GM18867 (cell line): ENCODE measurements around the gene GPN2.
"Not testable (repeated sequence)": the region's sequence is repeated elsewhere in the genome, so short reads cannot be mapped to it uniquely, and the experiment has no call there.

Experiments used
- ATAC-seq: cut with Tn5 transposase; IDR thresholded peaks from one replicate; pipeline ENCODE4 v1.9.1; 2021; ENCODE audit warnings: mild to moderate bottlenecking, moderate library complexity; ENCODE audit not compliant: unreplicated experiment

GPN2 gene

GRCh38 chr1:26861286-26861701, 28.8 kb downstream of the GPN2 start:
- no peak for ATAC-seq

DNA sequence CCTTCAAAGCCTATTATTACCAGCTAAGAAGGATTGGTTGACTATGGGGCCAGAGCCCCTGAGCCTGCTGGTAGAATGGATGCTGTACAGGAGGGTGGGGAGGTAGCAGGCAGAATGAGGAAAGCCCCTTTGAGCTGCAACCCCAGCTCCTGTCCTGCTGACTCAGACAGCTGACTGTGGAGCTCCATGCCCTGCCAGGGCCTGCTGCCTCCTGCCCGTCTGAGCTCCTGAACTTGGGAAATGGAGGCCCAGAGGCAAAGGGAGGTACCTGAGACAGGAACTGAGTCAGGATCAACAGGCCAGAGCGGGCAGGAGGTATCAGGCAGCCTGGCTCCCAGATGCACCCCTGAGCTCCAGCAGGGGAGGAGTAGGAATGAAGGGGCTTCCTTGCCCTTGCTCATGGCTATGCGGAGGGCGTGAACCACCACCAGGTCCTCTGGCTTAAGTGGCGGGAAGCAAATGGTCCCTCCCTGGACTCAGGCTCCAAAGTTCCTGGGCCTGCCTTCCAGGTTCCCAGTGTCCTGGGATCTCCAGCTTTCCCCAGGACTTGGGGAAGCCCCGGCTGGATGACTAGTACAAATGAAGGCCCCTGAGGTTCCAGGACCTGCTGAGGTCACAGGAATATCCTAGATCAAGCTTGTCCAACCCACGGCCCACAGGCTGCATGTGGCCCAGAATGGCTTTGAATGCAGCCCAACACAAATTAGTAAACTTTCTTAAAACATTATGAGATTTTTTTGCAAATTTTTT, 31.0 kb downstream of the GPN2 start:
- no peak for ATAC-seq

DNA sequence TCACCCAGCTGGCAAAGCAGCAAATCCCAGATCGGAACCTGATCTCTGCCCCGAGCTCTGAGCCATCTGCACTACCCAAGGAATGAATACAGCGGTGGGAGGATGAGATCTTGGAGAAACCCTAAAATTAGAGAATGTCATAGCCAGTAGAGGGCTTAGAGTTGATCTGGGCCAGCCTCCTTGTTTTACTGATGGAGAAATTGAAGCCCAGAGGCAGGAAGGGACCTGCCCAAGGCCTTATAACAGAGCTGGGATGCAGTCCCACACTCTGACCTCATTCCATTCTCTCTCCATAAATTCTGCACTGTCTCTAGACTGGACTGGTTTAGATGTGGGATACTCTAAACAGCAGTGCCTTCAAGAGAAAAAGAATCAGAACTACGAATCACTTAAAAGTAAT, 31.9 kb downstream of the GPN2 start:
- no peak for ATAC-seq

DNA sequence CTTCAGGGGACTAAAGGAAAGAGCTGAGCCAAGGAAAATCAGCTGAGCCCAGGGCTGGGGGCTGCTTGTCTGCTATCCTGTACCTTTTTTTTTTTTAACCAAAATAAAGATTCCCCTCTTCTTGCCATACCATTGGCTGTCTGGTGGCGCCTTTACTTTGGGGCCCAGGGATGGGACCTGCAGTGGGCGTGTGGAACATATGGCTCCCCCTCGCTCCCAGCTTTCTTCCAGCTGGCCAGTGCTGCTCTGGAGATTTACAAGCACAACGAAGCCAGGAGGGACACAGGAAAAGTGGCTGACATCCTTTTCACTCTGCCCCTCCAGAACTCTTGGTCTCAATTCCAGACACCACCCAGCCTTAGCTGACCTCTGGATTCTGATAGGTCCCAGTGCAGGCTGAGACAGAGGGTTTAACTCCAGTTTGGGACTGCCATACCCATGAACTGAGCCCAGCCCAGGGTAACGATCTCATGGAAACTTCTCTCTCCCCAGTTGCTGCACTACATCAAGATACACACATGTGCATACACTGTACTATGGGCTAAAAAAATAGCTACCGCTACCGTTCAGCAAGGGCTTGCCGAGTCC, 32.5 kb downstream of the GPN2 start:
- no peak for ATAC-seq

DNA sequence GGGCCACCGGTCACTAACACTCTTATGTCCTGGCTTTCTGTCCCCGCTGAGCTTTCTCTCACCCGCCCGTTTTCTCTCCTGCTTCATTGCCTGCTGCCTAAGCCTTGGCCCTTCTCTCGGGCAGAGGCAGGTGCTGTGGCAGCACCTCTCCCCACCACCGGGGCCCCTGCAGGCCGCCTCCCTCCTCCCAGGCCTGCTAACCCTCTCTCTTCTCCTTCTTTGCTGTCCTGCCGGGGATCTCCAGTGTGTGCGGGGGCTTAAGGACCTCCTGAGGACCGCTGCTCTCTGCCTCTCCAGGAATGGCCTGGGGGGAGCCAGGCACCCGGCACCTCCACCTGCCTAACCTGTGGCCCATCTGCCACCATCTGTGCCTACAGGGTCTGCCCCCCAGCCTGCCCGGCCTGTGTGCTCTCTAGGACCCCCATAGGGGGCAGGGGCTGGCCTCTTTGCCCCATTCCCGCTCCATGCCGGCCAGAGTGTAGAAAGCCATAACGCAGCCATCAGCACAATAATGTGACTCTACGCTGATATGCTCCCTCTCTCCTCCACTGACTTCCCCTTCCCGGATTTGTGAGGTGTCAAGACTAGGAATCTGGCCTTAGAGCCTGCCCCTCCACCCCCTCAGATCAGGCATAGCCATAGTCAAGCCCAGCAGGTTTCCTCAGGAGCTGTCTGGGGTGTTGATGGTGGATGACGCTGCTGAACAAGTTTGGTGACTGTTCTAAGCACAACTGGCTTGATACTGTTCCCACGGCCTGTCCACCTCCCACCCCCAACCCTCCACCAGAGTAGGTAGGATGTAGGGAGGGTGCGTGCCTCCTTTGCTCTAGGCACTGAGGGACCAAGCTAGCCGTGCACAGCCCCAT, 33.2 kb downstream of the GPN2 start:
- no peak for ATAC-seq

GRCh38 chr1:26856181-26856580, 33.9 kb downstream of the GPN2 start:
- ATAC-seq: no peak

GRCh38 chr1:26855636-26856035, 34.4 kb downstream of the GPN2 start:
- ATAC-seq: no peak

DNA sequence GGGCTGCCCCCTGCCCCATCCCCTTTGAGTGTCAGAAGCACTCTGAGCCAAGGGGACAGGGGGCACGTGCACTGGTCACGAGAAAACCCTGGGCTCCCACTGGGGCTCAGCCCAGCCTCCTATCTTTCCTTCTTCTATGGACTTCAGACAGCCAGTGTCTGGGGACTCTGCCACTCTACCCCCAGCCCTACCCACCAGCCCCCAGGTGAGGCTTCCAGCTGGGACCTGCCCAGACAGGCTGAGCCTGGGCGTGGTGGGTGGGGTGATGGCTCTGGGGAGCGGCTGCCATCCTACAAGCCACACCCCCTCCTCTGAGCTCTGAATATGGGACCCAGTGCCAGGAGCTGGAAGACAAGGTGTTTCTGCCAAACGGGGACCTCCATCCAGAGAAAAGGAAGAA, 35.2 kb downstream of the GPN2 start:
- ATAC-seq: no peak

- ATAC-seq: no peak
Measured at GRCh38 chr1:26853600-26853999, 36.5 kb downstream of the GPN2 start.

DNA sequence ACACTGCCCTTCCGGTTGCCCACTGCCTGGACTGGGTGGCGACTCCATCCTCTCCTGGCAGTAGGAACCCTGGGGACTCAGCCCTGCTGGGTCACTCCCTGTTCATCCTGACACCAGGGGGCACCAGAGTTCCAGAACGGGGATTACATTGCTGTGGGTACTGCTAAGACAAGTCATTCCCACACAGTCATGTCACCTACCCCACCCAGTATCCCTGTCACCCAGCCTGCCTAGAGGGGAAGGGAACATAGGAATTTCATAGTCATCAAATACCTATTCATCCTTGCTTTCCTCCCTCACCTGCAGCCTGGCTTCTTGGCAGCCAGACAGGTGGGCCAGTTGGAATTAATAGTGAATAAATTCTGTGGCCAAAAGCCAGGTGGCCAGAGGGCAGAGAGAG, 36.9 kb downstream of the GPN2 start:
- no peak for ATAC-seq

- no peak for ATAC-seq
Measured at GRCh38 chr1:26852701-26853100, 37.4 kb downstream of the GPN2 start.

GRCh38 chr1:26851106-26851684, 38.9 kb downstream of the GPN2 start:
- no peak for ATAC-seq

- ATAC-seq: no peak
Measured at GRCh38 chr1:26848941-26849774, 40.9 kb downstream of the GPN2 start.

- no peak for ATAC-seq
Measured at GRCh38 chr1:26848499-26848898, 41.6 kb downstream of the GPN2 start.

DNA sequence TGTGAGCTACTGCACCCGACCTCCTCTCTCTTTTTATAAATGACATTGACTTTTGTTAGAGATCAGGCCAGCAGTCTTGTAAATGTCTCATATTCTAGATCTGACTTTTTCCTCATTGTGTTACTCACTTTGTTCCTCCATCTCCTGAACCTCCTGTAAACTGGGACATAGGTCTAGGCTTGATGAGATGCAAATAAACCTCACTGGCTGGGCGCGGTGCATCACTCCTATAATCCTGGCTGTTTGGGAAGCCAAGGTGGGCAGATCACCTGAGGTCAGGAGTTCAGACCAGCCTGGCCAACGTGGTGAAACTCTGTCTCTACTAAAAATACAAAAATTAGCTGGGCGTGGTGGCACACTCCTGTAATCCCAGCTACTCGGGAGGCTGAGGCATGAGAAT, 42.3 kb downstream of the GPN2 start:
- ATAC-seq: not testable (repeated sequence)

DNA sequence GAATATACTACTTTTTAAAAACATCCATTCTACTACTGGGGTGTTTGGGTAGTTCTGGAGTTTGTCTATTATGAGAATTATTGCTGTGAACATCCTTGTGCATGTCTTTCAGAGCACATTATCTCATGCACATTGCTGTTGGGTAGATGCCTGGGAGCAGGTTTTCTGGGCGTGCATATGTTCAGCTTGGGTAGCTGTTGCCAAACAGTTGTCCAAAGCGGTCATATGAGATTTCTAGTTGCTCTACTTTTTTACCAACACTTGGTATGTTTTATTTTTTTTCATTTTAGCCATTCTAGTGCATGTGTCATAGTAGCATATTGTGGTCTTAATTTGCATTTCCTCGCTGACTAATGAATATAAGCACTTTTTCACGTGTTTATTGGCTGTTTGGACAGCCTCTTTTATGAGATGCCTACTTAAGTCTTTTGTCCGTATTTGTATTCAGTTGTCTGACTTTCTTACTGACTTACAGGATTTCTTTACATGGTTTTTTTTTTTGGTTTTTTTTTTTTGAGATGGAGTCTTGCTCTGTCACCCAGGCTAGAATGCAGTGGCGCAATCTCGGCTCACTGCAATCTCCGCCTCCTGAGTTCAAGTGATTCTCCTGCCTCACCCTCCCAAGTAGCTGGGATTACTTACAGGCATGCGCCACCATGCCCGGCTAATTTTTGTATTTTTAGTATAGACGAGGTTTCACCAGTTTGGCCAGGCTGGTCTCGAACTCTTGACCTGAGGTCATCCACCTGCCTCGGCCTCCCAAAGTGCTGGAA, 45.5 kb downstream of the GPN2 start:
- no peak for ATAC-seq

- ATAC-seq: no peak
Measured at GRCh38 chr1:26839779-26840178, 50.3 kb downstream of the GPN2 start.

DNA sequence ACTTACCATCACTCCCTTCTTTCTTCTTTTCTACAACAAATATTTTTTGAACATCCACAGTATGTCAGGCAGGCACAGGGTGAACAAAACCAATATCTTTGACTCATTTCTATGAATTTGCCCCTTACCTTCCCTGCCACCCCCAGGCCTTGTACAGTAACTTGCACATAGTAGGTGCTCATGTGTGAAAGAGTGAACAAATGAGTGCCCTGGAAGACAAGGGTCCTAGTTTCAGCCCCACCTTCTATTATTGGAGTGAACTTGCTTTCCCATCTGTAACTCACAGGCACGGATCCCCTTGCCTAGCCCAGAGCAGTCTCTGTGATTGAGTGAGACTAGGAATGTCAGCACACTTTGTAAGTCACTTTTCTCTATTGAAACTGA, 50.8 kb downstream of the GPN2 start:
- ATAC-seq: no peak

GRCh38 chr1:26838474-26839338, 51.4 kb downstream of the GPN2 start:
- peak; percentile 90 for ATAC-seq
